K562 (cell line): Measurements from ENCODE around the gene ZNF487. TPM values are rescaled to one million over a fixed set of nuclear protein-coding genes. Genes with fewer than 3 reads are reported as not detected.

ENCODE experiments used
- ATAC-seq: fragments of 200-7000 bp; cut with Tn5 transposase; 3 replicates; pipeline ENCODE4 v1.9.1; 2020; ENCODE audit warnings: moderate library complexity
- BruUV-seq: library from RNA; stranded (reverse); fragments of 400-500 nt; replicated peaks from 2 replicates; lab custom pipeline; 2021; lab: Mats Ljungman, UMichigan
- CTCF ChIA-PET: fragments of 300-600 bp; formaldehyde crosslinking; extraction: SDS; loops from one replicate; lab custom pipeline; 2021; ENCODE audit warnings: low intra/inter-chr PET ratio; lab: Yijun Ruan, JAX
- POLR2A ChIA-PET: fragments of 300-600, 350-650 bp; sonication (Branson Sonifier 250); formaldehyde crosslinking; extraction: SDS; loops from one replicate; lab custom pipeline; 2021; ENCODE audit warnings: antibody characterized with exemption, inconsistent platforms; lab: Yijun Ruan, JAX
- DNase-seq, 4 experiments: peaks; one replicate each; pipeline versions ENCODE4 v3.0.0 to v3.0.0-alpha.2; 2011 to 2018; ENCODE audit warnings: low spot score in 3 of 4, mixed read lengths in 3 of 4; ENCODE audit errors: extremely low read depth in 1 of 4
- FAIRE-seq: peaks from 2 replicates; lab custom pipeline; 2011; peaks lifted over from hg19 to GRCh38; lab: Jason Lieb, UNC
- H2AFZ ChIP-seq: 2 replicates; pipeline ENCODE4 v1.6.0; 2011; ENCODE audit warnings: low read depth, low read length, control low read depth, inconsistent platforms
- H3K27ac ChIP-seq: fragments of 200-600 bp; 3 replicates; pipeline ENCODE4 v1.8.0; 2011; ENCODE audit warnings: low read depth, mild to moderate bottlenecking, control low read depth, inconsistent platforms, low read length, moderate library complexity, mixed read lengths; ENCODE audit errors: extremely low read depth
- H3K27me3 ChIP-seq, 2 experiments: fragments of 300-600 bp in 1 of 2; 2 replicates in 1 of 2; 3 replicates in 1 of 2; pipeline versions ENCODE4 v1.6.0 to v1.8.0; 2011; ENCODE audit warnings: inconsistent platforms in 2 of 2, low read length in 2 of 2, mild to moderate bottlenecking in 1 of 2, mixed read lengths in 1 of 2, moderate library complexity in 1 of 2; ENCODE audit not compliant: control insufficient read depth in 2 of 2, insufficient read depth in 2 of 2
- H3K36me3 ChIP-seq: fragments of 300-600 bp; 3 replicates; pipeline ENCODE4 v1.8.0; 2011; ENCODE audit warnings: mild to moderate bottlenecking, low read length, inconsistent platforms; ENCODE audit not compliant: control insufficient read depth, insufficient read depth
- H3K4me1 ChIP-seq, 2 experiments: fragments of 200-600 bp in 1 of 2; replicated peaks in 1 of 2; 2 replicates in 1 of 2; 3 replicates in 1 of 2; pipeline versions ENCODE4 v1.5.1 to v1.8.0; 2011; ENCODE audit warnings: inconsistent platforms in 2 of 2, low read length in 2 of 2, mild to moderate bottlenecking in 1 of 2, mixed read lengths in 1 of 2, moderate library complexity in 1 of 2; ENCODE audit not compliant: control insufficient read depth in 2 of 2, insufficient read depth in 2 of 2
- H3K4me2 ChIP-seq: 2 replicates; pipeline ENCODE4 v1.6.1; 2011; ENCODE audit warnings: low read length, control low read depth, inconsistent platforms, mixed read lengths; ENCODE audit not compliant: insufficient read depth
- H3K4me3 ChIP-seq: fragments of 200-600 bp; sonication (generic), shearing (Covaris generic); 2 replicates; pipeline ENCODE4 v1.5.1; 2016; ENCODE audit warnings: control low read depth, inconsistent platforms
- H3K79me2 ChIP-seq: fragments of 200-600 bp; 3 replicates; pipeline ENCODE4 v1.8.0; 2011; ENCODE audit warnings: low read length, inconsistent platforms; ENCODE audit not compliant: control insufficient read depth, insufficient read depth
- H3K9ac ChIP-seq, 2 experiments: 2 replicates each; pipeline versions ENCODE4 v1.6.0 to v1.6.1; 2011; ENCODE audit warnings: low read depth in 2 of 2, low read length in 2 of 2, control low read depth in 1 of 2, inconsistent platforms in 1 of 2, mild to moderate bottlenecking in 1 of 2, mixed read lengths in 1 of 2; ENCODE audit not compliant: insufficient read depth in 1 of 2
- H3K9me1 ChIP-seq: one replicate; pipeline ENCODE4 v1.6.0; 2011; ENCODE audit warnings: inconsistent platforms, mild to moderate bottlenecking, low read length, moderate library complexity; ENCODE audit not compliant: control insufficient read depth, insufficient read depth
- H3K9me3 ChIP-seq: replicated peaks from 2 replicates; pipeline ENCODE4 v1.5.1; 2011; ENCODE audit warnings: low read depth, low read length, inconsistent platforms; ENCODE audit not compliant: control insufficient read depth, insufficient read depth
- H4K20me1 ChIP-seq: replicated peaks from 2 replicates; pipeline ENCODE4 v1.6.1; 2011; ENCODE audit warnings: low read length, inconsistent platforms, mixed read lengths; ENCODE audit not compliant: control insufficient read depth, insufficient read depth
- CBX1 ChIP-seq: sonication (generic); IDR thresholded peaks from 2 replicates; pipeline ENCODE4 v1.6.1; 2016; ENCODE audit warnings: antibody characterized with exemption, low read depth, mild to moderate bottlenecking
- CHD4 ChIP-seq: fragments of 200-600 bp; sonication (generic); IDR thresholded peaks from 3 replicates; pipeline ENCODE4 v1.6.1; 2012; ENCODE audit warnings: low read depth, mild to moderate bottlenecking, mixed read lengths, low read length, inconsistent platforms; ENCODE audit not compliant: insufficient read depth, insufficient replicate concordance, poor library complexity, severe bottlenecking
- E2F4 ChIP-seq: sonication (generic); formaldehyde crosslinking; IDR thresholded peaks from 2 replicates; pipeline ENCODE4 v1.8.0; 2022; ENCODE audit warnings: mild to moderate bottlenecking, low read depth, missing genetic modification reagents
- HCFC1 ChIP-seq: IDR thresholded peaks from 2 replicates; pipeline ENCODE4 v1.6.1; 2012; ENCODE audit warnings: low read depth, low read length, improper control_type of control experiment
- HDAC1 ChIP-seq, 2 experiments: fragments of 450-650 bp; IDR thresholded peaks; 2 replicates each; pipeline ENCODE4 v1.6.1; 2016 to 2017; ENCODE audit warnings: inconsistent platforms in 1 of 2, mild to moderate bottlenecking in 1 of 2, moderate library complexity in 1 of 2
- KLF10 ChIP-seq: fragments of 250-450 bp; sonication (Bioruptor Pico); IDR thresholded peaks from 2 replicates; pipeline ENCODE4 v1.6.1; 2021; ENCODE audit warnings: matching md5 sums
- POLR2G ChIP-seq: fragments of 200-400 bp; formaldehyde crosslinking; IDR thresholded peaks from 2 replicates; pipeline ENCODE4 v1.6.1; 2017; ENCODE audit warnings: low read depth, mild to moderate bottlenecking, antibody characterized with exemption, low read length, moderate library complexity
- SMARCB1 ChIP-seq: IDR thresholded peaks from 2 replicates; pipeline ENCODE4 v1.6.1; 2011; ENCODE audit warnings: improper control_type of control experiment, low read depth; ENCODE audit not compliant: insufficient read length
- SRSF9 ChIP-seq: fragments of 200-400 bp; formaldehyde crosslinking; IDR thresholded peaks from 2 replicates; pipeline ENCODE4 v1.6.1; 2017; ENCODE audit warnings: low read depth, low read length, borderline replicate concordance
- TAF1 ChIP-seq: IDR thresholded peaks from 2 replicates; pipeline ENCODE4 v1.6.1; 2011; ENCODE audit warnings: mild to moderate bottlenecking, low read length, moderate library complexity; ENCODE audit not compliant: insufficient read depth, control insufficient read depth, severe bottlenecking; ENCODE audit errors: extremely low read depth
- TBP ChIP-seq: optimal IDR thresholded peaks from 2 replicates; pipeline ENCODE3; 2011; ENCODE audit warnings: low read depth, low read length, improper control_type of control experiment
- TCF3 ChIP-seq: sonication (generic); formaldehyde crosslinking; IDR thresholded peaks from 2 replicates; pipeline ENCODE4 v1.4.0; 2020; ENCODE audit warnings: mild to moderate bottlenecking, missing genetic modification reagents
- TOE1 ChIP-seq, 2 experiments: fragments of 450-650 bp in 1 of 2; sonication (generic) in 1 of 2; formaldehyde crosslinking in 1 of 2; IDR thresholded peaks; 2 replicates each; pipeline versions ENCODE4 v1.7.1 to v1.8.0; 2016 to 2022; ENCODE audit warnings: borderline replicate concordance in 2 of 2, mild to moderate bottlenecking in 2 of 2, antibody characterized with exemption in 1 of 2, inconsistent platforms in 1 of 2, low read depth in 1 of 2, missing genetic modification reagents in 1 of 2, moderate library complexity in 1 of 2
- ZNF253 ChIP-seq: fragments of 250-450 bp; sonication (Bioruptor Pico); conservative IDR thresholded peaks from 2 replicates; pipeline ENCODE4 v1.6.1; 2021; ENCODE audit warnings: mild to moderate bottlenecking
- ZNF431 ChIP-seq: sonication (generic); formaldehyde crosslinking; IDR thresholded peaks from 2 replicates; pipeline ENCODE4 v1.8.0; 2022; ENCODE audit warnings: mild to moderate bottlenecking, missing genetic modification reagents
- WGBS: fragments of 100-300 bp; shearing (Covaris generic); methylation state at CpG from one replicate; pipeline ENCODE4 v1.1.6; 2016; ENCODE audit warnings: low coverage, mixed read lengths; ENCODE audit not compliant: insufficient coverage; ENCODE audit errors: missing lambda C conversion rate; 5-methylcytosine and 5-hydroxymethylcytosine counted together
- in situ Hi-C: fragments of 300-500 bp; cut with MboI; formaldehyde crosslinking; loops from 4 replicates; pipeline ENCODE4 v1.15.0; 2018; ENCODE audit warnings: inconsistent platforms, mixed read lengths
- intact Hi-C: fragments of 100-400 bp; cut with micrococcal nuclease; formaldehyde crosslinking; loops from 2 replicates; pipeline ENCODE4 v1.14.2; 2022
- polyA plus RNA-seq, 8 experiments: library from polyadenylated mRNA; depleted of rRNA in 4 of 8; stranded (reverse) in 5 of 8; unstranded in 3 of 8; fragments of >200 nt; fragmentation: Nextera tagmentation in 2 of 8; fragmentation: Illumina TruSeq in 1 of 8; extraction: Ambion mirVana in 2 of 8; extraction: Trizol in 1 of 8; gene quantifications; 2 replicates each; pipeline versions ENCODE4 v1.2.1 to v1.2.3, GENCODE V29; 2011 to 2014; ENCODE audit warnings: inconsistent platforms in 1 of 8, missing spikeins in 1 of 8
- total RNA-seq, 7 experiments: library from RNA; depleted of rRNA in 6 of 7; stranded (reverse); fragments of >200 nt in 6 of 7; fragmentation: Illumina TruSeq in 2 of 7; extraction: Trizol in 2 of 7; gene quantifications; 2 replicates each; pipeline versions ENCODE4 v1.2.1 to v1.2.3, GENCODE V29; 2011 to 2021; ENCODE audit warnings: low replicate concordance in 1 of 7
- TF ChIP-seq, protein P1 (sequence below): fragments of 450-650 bp; IDR thresholded peaks from 2 replicates; pipeline ENCODE4 v1.6.1; 2017; ENCODE audit warnings: antibody characterized with exemption

Gene ZNF487
- total and polyA plus RNA-seq, 9 of the 15 experiments (the other 6 are each of a cell fraction or from before 2014, with no cell fraction given), result 1.9 to 6.5 (median 4.2) TPM

DNA sequence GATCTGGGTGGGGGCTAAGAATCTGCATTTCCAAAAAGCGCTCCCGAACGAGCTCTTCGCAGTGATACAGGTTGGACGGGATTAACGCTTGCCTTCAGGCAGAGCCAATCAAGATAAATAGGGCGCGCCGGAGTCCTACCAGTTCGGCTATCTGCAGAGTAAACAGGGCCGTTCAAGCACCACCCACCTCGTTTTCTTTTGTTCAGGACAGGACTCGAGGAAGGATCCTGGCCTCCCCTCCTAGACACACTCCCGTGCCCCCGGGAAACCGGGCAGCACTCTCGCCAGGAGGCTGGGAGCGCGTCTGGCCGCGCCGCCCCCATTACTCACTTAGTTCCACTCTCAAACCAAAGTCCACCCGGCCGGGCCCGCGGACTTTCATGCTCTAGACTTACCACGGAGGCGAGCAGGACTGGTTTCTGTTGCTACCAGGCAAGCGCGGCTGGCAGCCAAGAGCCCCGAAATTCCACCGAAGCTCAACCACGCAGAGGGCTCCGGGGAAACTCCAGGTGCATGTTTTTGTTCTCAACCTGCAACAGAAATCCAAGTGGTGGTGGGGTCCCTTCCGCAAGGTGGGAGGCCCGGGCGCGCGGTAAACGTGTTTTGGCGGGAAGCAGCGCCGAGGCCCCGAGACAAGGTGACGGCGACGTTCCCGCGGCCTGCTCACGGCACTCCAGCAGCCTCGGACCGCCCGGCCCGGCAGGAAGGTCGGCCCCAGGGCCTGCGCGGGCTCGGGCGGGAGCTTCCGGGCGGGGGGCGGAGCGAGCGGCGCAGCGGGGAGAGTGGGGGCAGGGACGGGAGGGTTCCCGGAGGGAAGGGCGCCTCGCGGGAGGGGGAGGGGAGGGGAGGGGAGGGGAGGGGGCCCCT, 40.6 kb upstream of the ZNF487 start:
- Histone ChIP-seq H3K4me3 (peak overlapping the region; percentile 65), H4K20me1 (peaks cover 71% of the 10 kb centered on the region), H2AFZ (peak overlapping the region; percentile 6; the same call in 1 of the 2 replicates), H3K4me2 (peak overlapping the region; percentile 89), H3K36me3 (peaks cover 84% of the 10 kb centered on the region), H3K9me3 (no peaks in the 10 kb centered on the region), H3K9me1 (peaks cover 4% of the 10 kb centered on the region), H3K27me3 (no peaks in the 10 kb centered on the region), H3K9ac (peak overlapping the region; percentile 96 to 97), H3K27ac (peak overlapping the region; percentile 96), H3K4me1 (peaks cover 52 to 57% of the 10 kb centered on the region in 2 experiments), H3K79me2 (peaks cover 98% of the 10 kb centered on the region)
- CTCF ChIA-PET, result interaction anchor here (0.5 kb wide), 1 partner anchor 46 kb away, joined by 6 read pairs; no protein-coding TSS in a partner anchor
- TSS peak; percentile 13 for BruUV-seq
- FAIRE-seq, result peak; percentile 86
- peak; percentile 93 to 97 (median 96) for DNase-seq
- ATAC-seq, result peak; percentile 79
- intact Hi-C loops (loop anchor here (2.0 to 5.0 kb wide), 2 partner anchors 41 to 49 kb away; partner anchors contain the start of gene ZNF487), in situ Hi-C loops (loop anchor here (5.0 kb wide), 1 partner anchor 56 kb away; no protein-coding TSS in a partner anchor)
- POLR2A ChIA-PET, result interaction anchor here (0.6 to 5.3 kb wide), 17 partner anchors 10 to 1378 kb away, joined by 3 to 73 read pairs (median 4); partner anchors contain the start of genes HNRNPF and ZNF487
- WGBS, result under 1% methylated on average over 56 of the region's 71 CpGs
- peak; percentile 91 for TF ChIP-seq POLR2G
- no peak for TF ChIP-seq ZNF431
- TF ChIP-seq KLF10 (CRISPR knock-in tag), result no peak
- peak; percentile 29; the same call in 1 of the 2 replicates for TF ChIP-seq HCFC1
- TF ChIP-seq TAF1, result peak; percentile 87
- TF ChIP-seq CBX1, result peak; percentile 81
- TF ChIP-seq, protein P1, sequence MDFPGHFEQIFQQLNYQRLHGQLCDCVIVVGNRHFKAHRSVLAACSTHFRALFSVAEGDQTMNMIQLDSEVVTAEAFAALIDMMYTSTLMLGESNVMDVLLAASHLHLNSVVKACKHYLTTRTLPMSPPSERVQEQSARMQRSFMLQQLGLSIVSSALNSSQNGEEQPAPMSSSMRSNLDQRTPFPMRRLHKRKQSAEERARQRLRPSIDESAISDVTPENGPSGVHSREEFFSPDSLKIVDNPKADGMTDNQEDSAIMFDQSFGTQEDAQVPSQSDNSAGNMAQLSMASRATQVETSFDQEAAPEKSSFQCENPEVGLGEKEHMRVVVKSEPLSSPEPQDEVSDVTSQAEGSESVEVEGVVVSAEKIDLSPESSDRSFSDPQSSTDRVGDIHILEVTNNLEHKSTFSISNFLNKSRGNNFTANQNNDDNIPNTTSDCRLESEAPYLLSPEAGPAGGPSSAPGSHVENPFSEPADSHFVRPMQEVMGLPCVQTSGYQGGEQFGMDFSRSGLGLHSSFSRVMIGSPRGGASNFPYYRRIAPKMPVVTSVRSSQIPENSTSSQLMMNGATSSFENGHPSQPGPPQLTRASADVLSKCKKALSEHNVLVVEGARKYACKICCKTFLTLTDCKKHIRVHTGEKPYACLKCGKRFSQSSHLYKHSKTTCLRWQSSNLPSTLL, result no peak
- TF ChIP-seq E2F4 (CRISPR knock-in tag), result peak; percentile 38; the same call in 1 of the 2 replicates
- peak; percentile 61 for TF ChIP-seq TBP
- no peak for TF ChIP-seq SRSF9
- TF ChIP-seq HDAC1 (IDR thresholded peaks at IDR 0.05), result peak in 1 of 2 experiments; percentile 42; a peak in 1 of 4 replicates
- peak; percentile 3; the same call in 1 of the 2 replicates for TF ChIP-seq TCF3 (CRISPR knock-in tag)
- no peak for TF ChIP-seq CHD4
- peak; percentile 36; the same call in 1 of the 2 replicates for TF ChIP-seq TOE1 (IDR thresholded peaks at IDR 0.05; ENCODE audit: borderline replicate concordance)
- TF ChIP-seq TOE1 (CRISPR knock-in tag; IDR thresholded peaks at IDR 0.05; ENCODE audit: borderline replicate concordance, low read depth), result no peak
- no peak for TF ChIP-seq ZNF253 (CRISPR knock-in tag)
- TF ChIP-seq SMARCB1, result no peak
